GM12872 (cell line): ENCODE measurements around the gene C1RL.

Experiments
- CTCF ChIP-seq: IDR thresholded peaks from 3 replicates; pipeline ENCODE4 v1.5.1; 2011; ENCODE audit warnings: low read depth, mild to moderate bottlenecking, low read length, moderate library complexity; ENCODE audit not compliant: insufficient read depth

The C1RL gene

DNA sequence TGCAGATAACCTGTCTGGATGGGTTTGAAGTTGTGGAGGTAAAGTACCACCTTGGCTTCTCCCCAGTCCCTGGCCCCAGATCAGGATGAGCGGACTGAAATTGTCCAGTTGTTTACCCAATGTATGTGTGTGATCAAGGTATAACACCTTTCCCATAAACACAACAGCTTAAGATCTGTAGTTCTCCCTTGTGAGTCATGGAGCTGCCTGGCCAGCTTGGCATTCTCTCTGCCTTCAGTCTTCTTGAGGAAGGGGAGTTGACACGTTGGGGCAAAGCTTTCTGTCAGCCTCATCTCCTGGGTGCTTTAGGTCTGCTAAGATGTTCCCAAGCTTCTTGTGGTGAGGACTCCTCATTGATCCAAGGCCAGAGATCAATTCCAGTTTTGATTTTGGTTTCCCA, 42.4 kb downstream of the C1RL start:
- no peak for TF ChIP-seq CTCF

DNA sequence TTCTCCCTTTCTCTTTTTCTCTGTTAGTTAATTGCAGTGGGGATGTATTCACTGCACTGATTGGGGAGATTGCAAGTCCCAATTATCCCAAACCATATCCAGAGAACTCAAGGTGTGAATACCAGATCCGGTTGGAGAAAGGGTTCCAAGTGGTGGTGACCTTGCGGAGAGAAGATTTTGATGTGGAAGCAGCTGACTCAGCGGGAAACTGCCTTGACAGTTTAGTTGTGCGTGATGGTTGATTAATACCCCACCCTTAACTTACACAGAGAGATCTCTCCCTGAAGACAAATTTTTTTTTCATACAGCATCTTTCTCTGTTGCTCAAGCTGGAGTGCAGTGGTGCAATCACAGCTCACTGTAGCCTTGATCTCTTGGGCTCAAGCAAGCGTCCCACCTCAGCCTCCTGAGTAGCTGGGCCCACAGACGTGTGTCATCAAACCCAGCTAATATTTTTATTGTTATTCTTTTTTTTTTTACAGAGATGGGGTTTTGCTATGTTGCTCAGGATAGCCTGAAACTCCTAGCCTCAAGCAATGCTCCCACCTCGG, 43.9 kb downstream of the C1RL start:
- no peak for TF ChIP-seq CTCF

GRCh38 chr12:7064516-7064915, 44.5 kb downstream of the C1RL start:
- TF ChIP-seq CTCF = no peak

- TF ChIP-seq CTCF = no peak
Measured at GRCh38 chr12:7061596-7061995, 47.4 kb downstream of the C1RL start.

- TF ChIP-seq CTCF = no peak
Measured at GRCh38 chr12:7061138-7061537, 47.9 kb downstream of the C1RL start.

DNA sequence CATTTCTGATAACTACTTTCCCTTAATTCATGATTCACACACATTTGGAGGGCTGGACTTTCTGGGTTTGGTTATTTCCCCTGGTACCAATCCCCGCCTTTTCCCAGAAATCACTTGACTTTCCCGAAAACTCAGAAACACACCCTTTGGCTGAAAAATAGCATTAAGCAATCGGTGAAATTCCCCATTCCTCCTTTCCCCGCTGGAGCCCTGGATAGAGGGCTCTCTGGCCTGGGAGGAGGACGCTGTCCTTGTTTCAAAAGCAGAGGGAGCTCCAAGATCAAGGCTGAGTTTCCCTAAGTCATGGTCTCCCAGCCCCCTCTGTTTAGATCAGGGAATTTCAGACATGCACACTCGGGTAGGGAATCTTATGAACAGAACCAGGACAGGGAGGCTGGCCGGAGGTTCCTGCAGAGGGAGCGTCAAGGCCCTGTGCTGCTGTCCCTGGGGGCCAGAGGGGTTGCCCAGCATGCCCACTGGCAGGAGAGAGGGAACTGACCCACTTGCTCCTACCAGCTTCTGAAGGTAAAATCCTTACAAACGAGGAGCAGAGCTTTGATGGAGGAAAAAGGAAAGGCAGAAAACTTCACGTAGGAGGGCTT, 48.6 kb downstream of the C1RL start, which contains the start of gene C1S:
Gene C1S, plus strand, starts transcription at position 366 of the 602 bp plus-strand sequence. CDS start 1,195 bp downstream, outside the sequence.
- no peak for TF ChIP-seq CTCF

- TF ChIP-seq CTCF = no peak
Measured at GRCh38 chr12:7059780-7060179, 49.2 kb downstream of the C1RL start.
